Measurements from ENCODE around the gene SCN3A. TPM values are rescaled to one million over a fixed set of nuclear protein-coding genes. Genes with fewer than 3 reads are reported as not detected.

The SCN3A gene
- polyA plus RNA-seq, 10 donors, result 0.54 to 1.4 (median 0.67) TPM

DNA sequence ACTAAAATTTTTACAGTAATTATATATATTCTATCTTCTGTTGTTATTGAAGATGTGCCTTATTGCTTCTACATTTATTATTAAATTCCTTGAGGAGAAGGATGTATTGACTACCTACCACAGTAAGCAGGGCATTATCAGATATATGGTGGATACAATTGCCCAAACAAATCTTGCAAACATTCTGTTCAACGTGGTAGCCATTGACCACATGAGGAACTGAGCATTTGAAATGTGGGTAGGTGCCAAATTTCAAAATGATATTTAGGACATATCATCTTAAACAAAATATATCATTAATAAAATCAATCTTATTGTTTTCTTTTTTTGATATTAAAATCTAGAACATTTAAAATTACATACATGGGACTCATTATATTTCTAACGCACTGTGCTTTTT lies 11.1 kb downstream of the SCN3A start:
- DNase-seq, result no peak

DNA sequence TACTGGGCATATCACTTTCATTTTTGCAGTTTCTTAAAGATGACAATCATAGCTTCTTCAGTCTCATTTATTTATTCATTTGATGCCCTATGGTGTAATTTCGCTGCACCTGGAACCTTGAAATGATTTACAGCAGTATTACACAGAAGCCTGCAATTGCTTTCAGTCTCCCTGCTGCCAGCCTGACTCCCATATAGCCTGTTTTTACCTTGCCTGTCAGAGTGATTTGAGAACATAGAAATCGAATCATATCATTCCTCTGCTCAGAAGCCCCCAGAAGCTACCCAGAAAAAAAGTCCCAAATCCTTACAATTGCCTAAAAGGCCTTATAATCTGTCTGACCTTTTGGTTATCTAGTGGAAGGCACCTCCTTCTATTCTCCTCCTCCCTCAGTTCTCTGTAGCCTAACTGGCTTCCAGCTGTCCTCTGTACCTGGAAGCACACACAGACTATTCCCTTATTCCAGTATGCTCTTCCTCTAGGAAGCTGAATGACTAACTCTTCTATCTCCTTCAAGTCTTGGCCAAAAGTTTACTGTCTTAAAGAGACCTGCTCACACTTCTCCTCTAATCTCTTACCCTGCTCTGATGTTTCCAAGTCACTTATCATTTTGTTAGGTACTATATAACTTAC lies 12.6 kb downstream of the SCN3A start:
- DNase-seq, result no peak

DNA sequence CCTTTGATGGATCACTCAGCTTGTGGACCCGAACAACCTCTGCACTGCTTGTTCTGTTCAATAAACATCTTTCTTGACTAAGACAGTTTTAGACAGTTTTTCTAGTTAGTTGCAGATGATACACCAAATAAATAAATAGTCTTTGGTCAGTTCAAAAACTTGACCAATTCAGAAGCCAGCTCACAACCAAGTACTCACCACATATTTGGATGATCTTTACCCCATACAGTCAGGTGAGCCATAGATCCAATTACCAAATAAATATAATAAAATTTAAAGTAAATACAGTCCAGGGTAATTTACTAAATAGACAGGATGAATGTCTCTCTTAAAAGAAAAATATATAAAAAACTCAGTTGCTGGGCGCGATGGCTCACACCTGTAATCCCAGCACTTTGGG lies 18.2 kb downstream of the SCN3A start:
- DNase-seq, result no peak

DNA sequence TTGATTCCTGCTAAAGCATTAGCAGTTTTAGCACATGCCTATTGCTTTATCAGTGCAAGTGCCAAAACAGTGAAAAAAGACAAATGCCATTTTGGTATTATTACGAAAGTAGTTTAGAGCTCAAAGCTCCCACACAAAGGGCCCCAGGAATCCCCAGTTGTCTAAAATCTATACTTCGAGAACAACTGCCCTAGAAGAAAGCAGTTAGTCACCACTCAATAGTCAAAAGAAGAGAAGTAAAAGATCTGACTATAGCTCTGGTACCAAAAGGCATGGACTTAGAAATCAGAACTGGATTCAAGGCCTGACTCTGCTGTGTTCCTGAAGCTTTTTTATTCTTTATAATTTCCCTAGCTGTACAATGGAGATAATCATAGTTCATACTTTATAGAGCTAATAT lies 21.8 kb downstream of the SCN3A start:
- no peak for DNase-seq

DNA sequence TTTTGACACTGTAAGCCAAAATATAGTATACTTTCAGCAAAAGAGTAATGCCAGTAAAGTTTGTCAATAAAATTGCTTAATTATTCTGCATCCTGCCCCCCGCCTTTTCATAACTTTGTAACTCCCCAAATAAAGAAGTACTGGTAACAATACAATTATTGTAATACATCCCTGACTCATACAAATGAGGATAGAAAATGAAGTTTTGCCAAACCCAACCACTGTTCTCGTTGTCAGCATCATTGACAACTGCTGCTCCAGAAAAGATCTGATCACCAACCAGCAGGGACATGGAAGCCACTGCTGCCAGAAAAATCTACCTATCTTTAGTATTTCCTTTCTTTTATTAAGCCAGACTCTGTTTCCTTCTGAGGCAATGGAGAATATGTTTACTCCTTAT lies 27.1 kb downstream of the SCN3A start:
- no peak for DNase-seq

DNA sequence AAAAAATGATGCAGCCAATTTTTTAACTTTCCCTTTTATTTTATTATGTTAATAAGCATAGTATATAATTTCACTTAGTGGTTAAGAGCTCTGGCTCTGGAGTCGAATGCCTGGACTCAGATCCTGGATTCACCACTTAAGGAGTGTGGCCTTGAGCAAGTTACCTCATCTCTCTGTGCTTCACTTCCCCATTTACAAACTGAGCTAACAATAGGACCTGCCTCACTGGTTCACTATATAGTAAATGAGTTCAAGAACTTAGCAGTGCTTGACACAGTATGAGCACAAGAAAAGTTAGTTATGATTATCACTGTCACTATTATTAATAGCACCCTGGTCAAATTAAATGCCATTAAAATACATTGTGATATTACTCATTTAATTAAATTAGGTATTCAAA lies 30.6 kb downstream of the SCN3A start:
- DNase-seq, result no peak

DNA sequence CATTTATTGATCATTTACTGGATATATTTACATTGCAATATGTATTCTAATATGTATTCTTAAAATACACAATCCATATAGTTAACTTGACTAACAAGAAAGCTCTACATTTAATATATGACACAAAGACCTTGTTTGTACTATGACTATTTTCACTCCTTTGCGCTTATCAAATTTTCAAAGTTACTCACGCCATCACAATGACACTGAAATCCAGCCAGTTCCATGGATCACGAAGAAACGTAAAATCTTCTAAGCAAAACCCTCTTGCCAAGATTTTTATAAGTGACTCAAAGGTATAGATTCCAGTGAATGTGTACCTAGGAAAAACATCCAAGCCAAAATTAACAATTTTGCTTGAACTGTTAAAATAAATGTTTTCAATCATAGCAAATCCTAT lies 39.6 kb downstream of the SCN3A start:
- DNase-seq, result no peak

DNA sequence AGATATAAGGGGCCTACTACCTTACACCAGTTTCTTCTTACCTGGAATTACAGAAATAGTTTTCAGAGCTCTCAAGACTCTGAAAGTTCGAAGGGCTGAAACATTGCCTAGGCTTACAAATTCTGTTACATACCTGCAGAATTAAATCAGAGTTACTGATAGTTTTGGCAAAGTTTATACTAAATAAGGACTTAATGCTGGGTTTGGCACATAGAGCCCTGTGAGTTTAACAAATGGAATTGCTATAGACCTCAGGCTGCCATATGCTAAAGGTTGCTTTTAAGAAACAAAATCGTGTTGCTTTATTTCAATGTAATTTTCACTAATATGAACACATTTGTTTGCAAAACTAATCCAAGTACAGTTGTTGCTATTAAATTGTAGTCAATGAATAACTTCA lies 40.1 kb downstream of the SCN3A start:
- DNase-seq, result no peak

DNA sequence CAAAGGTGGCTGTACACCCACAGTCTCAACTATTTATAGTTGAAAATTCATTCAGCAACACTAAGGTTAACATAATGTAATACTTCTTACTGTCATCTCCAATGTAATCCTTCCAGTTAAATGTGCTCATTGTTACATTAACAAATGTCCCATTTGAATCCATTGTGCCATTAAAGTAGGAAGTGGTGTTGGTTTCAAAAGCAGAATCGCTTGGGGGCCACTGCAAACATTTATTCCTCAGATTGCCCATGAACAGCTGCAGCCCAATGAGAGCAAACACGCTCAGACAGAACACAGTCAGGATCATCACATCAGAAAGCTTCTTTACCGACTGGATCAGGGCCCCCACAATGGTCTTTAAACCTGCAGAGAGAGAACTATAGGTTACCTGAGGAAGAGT lies 41.4 kb downstream of the SCN3A start:
- DNase-seq, result no peak

DNA sequence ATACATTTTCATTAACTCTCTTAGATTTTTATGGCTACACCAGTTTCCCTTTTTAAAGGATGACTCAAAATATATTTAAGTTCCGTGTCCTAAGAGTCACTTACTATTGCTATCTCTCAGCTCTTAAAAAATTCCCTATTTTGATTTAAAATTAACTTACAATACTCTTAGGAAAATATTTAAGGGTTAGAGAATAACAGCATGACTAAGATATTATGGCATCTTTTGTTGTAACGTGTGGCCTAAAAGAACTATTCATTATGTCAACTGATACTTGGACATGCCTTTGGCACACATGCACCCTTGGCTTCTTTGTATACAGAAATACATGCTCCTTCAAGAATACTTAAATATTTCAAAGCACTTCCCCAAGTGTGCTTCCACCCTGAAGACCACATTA lies 42.3 kb downstream of the SCN3A start:
- peak in 1 of 3 donors; percentile 22 for DNase-seq

DNA sequence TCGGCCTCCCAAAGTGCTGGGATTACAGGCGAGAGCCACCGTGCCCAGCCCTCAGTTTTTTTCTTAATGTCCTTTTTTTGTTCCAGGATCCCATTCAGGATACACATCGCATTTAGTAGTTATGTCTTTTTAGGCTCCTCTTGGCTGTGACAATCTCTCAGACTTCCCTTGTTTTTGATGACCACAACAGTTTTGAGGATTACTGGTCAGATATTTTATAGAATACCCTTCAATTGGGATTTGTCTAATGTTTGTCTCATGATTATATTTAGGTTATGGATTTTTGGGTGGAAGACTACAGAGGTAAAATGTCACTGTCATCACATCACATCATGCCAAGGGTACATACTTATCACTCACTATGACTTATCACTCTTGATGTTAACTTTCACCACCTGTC lies 46.7 kb downstream of the SCN3A start:
- DNase-seq, result no peak

DNA sequence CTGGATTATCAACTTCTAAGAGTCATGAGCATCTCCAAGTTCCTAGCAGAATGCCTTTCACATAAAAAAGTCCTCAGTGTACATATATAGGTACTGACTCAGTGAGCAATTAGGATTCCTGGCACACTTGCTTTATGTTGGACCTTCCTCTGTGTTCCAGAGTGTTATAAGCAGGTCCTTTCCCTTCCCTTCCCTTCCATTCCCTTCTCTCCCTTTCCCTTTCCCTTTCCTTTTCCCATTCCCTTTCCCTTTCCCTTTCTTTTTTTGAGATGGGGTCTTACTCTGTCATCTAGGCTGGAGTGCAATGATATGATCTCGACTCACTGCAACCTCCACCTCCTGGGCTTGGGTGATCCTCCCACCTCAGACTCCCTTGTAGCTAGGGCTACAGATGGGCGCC lies 48.7 kb downstream of the SCN3A start:
- DNase-seq, result no peak

DNA sequence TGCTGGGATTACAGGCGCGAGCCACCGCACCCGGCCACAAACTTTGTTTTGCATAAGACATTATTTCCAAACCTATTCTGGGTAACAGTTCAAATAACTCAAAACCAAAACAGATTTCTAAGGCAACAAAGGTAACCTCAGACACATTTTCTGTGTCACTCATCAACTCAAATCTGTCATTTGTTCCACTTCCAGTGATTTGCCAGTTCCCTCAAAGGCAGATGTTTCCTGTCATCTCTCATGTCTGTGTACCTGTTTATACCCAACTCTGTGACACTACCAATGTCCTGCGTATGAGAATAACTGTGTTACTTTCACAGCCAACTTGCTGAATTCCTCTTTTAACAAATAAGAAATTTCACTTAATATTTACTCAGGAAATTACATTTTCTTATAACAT lies 54.4 kb downstream of the SCN3A start:
- DNase-seq, result no peak

DNA sequence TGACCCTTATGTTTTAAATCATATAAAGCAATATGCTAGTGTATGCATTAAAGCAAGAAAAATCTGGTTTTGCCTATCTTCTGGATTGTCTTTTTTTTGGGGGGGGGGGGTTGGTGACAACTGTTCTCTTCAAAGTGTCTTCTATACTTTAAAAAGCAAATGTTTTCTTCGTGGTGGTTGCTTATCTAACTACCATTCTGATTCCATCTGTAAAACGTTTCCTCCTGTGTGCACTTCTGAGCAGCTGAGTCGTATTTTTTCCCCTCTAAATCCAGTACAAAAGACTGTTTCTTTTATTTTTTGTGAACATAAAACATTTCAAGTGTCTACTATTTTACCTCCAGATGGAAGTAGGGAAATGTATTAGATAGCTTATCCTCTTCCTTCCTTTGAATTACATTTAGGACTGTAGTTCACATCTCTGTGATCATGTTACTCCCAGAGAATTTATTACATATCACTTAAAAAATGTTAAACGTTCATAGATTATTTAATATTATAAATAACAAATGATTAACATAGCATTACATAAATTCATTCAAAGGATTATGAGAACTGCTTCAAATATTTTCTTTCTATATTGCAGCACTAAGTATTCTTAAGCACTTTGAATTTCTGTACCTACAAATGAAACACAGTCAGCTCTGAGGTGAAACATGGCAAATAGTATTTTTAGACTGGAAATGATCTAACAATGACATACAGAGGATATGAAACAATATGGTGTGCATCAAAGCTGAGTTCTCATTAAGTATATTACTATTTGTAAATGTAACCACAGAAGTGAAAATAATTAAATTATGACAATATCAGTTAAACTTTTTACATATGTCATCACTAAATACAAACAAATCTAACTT lies 56.4 kb downstream of the SCN3A start:
- DNase-seq, result no peak

DNA sequence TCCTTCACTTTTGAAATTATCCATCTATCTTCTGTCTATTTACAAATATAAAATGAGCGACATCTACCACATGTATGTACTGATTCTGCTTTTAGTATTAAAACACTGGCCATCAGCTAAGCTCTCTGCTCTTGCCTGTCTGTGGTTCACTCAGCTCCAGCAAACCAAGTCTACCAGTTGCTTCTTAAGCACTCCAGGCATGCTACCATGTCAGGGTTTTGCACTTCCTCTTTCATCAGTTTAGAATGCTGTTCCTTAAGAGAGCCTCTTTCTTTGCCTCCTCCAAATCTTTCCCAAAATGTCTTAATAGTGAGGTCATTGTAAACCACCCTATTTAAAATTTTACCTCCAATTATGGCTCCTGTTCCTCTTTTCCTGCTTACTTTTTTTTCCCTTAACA lies 59.5 kb downstream of the SCN3A start:
- no peak for DNase-seq

DNA sequence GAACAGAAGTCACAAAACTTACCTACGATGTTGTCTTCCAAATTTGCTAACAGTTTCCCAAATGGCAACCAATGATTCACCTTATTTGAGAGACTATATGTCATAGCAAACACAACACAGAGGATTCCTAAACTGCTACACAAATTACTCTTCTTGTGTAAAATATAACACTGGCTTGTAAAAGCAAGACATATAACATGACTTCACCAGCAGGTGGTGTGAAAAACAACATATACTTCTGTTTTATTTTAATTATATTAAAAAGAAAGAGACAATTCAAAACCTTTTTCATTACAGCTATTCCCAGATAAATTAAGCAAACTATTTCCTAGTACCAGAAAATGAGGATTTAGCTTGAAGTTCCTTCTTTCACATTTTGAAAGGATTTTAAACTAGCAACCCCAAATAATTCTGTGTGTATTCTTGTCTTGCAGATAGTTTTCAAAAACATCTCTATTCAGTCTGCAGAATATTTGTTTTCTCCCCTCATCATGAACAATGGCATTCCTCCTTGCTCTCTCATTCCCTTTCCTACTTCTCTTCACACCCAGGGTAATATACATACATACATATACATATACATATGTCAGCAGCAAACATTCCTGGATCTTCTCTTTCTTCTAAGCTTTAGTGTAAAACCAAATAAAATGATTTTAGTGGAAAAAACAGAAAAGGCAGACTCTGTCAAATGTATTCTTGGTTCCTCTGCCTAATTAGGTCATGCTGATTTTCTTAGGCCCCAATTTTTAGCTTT lies 62.1 kb downstream of the SCN3A start:
- DNase-seq, result no peak

DNA sequence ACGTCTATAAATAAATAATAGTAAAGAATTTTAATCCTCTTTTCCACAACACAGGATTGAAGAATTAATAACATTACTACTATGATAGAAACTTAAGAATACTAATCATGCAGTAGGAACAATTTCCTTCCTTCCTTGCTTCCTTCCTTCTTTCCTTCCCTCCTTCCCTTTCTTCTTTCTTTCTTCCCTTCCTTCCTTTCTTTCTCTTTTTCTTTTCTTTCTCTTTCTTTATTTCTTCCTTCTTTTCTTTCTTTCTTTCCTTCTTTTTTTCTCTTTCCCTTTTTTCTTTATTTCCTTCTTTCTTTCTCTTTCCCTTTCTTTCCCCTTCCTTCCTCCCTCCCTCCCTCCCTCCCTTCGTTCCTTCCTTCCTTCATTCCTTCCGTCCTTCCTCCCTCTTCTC lies 77.6 kb downstream of the SCN3A start:
- no peak for DNase-seq

DNA sequence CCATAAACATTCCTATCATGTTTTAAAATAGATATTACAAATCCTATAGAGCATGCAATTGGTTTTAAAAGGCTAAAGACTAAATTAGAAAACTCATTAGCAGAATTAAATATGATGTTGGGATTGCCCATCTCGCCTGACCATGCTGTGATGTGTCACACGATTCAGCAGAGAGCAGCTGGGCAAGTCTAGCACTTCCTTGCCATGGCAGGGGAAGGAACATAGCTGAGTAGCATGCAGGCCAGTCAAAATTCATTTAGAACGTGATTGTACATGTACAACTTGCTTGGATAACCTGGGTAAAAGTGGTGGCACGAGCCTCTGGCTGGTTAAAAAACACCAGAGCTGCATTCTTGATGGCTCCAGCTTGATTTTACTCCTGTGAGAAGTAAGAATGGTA lies 81.3 kb downstream of the SCN3A start:
- DNase-seq, result no peak

DNA sequence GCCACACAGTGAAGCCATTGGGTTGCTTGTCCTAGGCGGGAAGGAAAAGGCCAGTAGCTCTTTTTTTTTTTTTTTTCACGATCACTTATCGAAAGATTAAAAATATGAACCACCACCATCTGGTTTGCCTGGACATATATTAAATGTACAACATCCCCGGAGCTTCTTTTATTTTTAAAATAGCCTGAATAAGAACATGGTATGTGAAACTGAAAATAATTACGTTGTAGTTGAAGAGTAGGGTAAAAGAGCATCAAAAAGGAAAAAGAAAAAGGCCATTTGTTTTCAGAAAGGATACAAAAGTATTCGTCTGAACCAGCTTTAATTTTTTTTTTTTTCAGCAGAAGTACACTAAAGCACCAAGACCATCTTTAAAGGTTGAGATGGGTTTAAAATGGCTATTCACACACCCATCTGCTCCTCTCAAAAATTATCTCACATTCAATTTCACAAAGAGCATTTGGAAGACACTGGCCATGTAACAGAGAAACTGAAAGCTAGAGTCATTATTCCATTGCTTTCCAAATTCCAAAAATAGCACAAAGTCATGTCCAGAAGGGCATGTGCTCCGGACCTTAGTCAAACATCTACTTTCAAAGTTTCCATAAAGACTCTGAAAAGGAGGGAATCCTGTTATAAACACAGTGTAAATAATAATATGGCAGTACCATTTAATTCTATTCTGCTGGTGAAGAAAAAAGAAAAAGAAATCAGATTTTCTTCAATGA lies 82.9 kb downstream of the SCN3A start:
- peak in 2 of 3 donors; percentile 5 to 27 for DNase-seq

DNA sequence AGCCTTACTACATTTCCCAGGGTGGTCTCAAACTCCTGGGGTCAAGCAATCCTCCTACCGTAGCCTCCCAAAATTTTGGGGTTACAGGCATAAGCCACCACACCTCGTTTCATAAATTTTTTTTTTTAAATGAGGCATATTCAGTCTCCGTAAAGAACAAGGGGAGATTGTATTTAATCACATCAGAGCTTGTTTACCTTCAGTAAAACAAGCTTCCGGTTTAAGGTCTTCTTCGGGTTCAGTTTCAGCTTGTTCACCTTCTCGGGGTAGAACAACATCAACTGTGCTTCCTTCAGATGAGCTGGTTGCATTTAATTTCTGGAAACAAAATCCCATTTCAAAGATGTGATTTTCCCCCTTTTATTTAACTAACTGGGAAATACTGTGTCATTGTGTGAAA lies 88.6 kb downstream of the SCN3A start:
- no peak for DNase-seq

DNA sequence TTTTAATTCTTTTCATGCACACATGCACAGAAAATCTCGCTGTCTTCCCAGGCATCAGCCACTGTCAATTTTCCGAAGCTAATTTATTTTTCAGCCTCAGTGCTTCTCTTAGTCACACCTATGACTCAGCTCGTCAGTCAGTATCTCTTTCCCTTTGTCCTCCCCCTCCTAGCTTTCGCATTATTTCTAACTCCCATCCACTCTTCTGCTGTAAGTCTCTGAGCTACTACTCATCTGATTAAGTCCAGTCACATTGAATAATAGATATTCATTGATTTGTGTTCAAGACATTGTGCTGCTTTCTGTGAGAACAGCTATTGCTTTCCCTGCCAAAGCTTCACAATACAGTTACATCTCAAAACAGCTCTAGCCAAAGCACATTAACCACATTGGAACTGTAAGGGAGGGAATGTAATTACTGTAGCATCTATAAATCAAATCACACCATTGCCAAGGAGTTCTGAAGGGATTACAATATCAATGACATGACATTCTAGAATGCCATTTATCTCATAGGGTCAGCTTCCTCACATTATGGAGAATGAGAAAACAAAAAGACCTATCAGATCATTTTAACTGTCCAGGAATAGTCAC lies 89.4 kb downstream of the SCN3A start:
- peak in 2 of 3 donors; percentile 25 to 51 for DNase-seq

DNA sequence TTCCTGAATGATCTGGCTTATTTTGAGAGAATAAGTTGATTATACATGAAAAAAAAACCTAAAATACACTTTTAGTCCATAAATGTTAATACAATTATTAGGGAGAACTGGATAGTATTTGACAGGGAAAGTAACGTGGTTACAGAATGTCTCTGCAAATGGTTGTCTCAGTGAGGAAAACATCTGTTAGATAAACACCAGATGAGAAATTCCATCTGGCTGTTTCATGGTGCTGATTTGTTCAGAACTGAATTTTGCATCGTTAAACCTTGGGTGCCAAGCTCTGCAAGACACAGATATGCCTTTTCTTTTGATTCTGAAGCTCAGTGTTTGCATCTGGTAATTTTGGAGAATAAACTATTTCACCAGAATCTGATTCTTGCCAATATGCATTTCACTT lies 90.4 kb downstream of the SCN3A start:
- no peak for DNase-seq
